Body of pancreas (tissue), 4 donors: ENCODE results near the gene RANGAP1. TPM values are rescaled to one million over a fixed set of nuclear protein-coding genes. Genes with fewer than 3 reads are reported as not detected.

Experiments used
- ATAC-seq: fragments of 150-250 bp; one replicate; pipeline ENCODE4 v1.9.1; 2016
- DNase-seq, 4 donors: peaks; one replicate each; pipeline ENCODE4 v3.0.0-alpha.2; 2019
- H3K27ac ChIP-seq, 4 donors: fragments of 200-600 bp; sonication (generic); 1 replicate in 3 of 4; 2 replicates in 1 of 4; pipeline versions ENCODE4 v1.5.1 to v1.6.1; 2016 to 2019; ENCODE audit warnings: mild to moderate bottlenecking in 1 of 4, mixed read lengths in 1 of 4, moderate library complexity in 1 of 4
- H3K27me3 ChIP-seq, 2 donors: fragments of 200-600 bp; sonication (generic); one replicate each; pipeline ENCODE4 v1.6.0; 2016; ENCODE audit warnings: mild to moderate bottlenecking in 1 of 2
- H3K36me3 ChIP-seq, 2 donors: fragments of 200-600 bp; sonication (generic); replicated peaks in 1 of 2; 2 replicates each; pipeline ENCODE4 v1.5.1; 2016; ENCODE audit warnings: low read depth in 2 of 2; ENCODE audit not compliant: insufficient read depth in 1 of 2
- H3K4me1 ChIP-seq: fragments of 200-600 bp; sonication (generic); one replicate; pipeline ENCODE4 v1.6.0; 2016
- H3K4me3 ChIP-seq, 2 donors: fragments of 200-600 bp; sonication (generic); 1 replicate in 1 of 2; 2 replicates in 1 of 2; pipeline ENCODE4 v1.5.1; 2016 to 2019
- H3K9me3 ChIP-seq, 3 donors: fragments of 200-600 bp; sonication (generic); 1 replicate in 2 of 3; 2 replicates in 1 of 3; pipeline ENCODE4 v1.5.1; 2016
- POLR2A ChIP-seq, 3 donors: fragments of 450-650 bp; IDR thresholded peaks; one replicate each; pipeline ENCODE4 v1.6.1; 2016; ENCODE audit warnings: antibody characterized with exemption in 3 of 3, mild to moderate bottlenecking in 2 of 3
- WGBS, 2 donors: methylation state at CpG; one replicate each; pipeline ENCODE4 v1.1.5; 2017; 5-methylcytosine and 5-hydroxymethylcytosine counted together
- intact Hi-C: fragments of 100-400 bp; cut with DNase I; formaldehyde crosslinking; loops from one replicate; pipeline ENCODE4 v1.15.1; 2023
- total RNA-seq, 2 donors: library from RNA; depleted of rRNA; stranded (reverse); fragments of >200 nt; gene quantifications; one replicate each; pipeline ENCODE4 v1.1.0, GENCODE V29; 2016
- TF ChIP-seq, protein P1 (sequence below), 7 experiments: fragments of 450-650 bp in 4 of 7; fragments of 200-600 bp in 3 of 7; sonication (generic) in 3 of 7; IDR thresholded peaks; one replicate each; pipeline ENCODE4 v1.5.1; 2016 to 2019; ENCODE audit warnings: antibody characterized with exemption in 7 of 7

The RANGAP1 gene
- total RNA-seq, 2 donors from 2014 or later, result 45.4 to 62.3 TPM

- no peak overlapping the region for H3K27ac ChIP-seq
- WGBS, 2 donors, result 87 to 90% methylated on average over 2 to 14 of the region's 14 CpGs
- H3K4me1 ChIP-seq, result no peaks in the 10 kb centered on the region
- peaks cover 0 to 48% of the 10 kb centered on the region in 2 donors for H3K36me3 ChIP-seq
- H3K9me3 ChIP-seq, result no peaks in the 10 kb centered on the region
- no peak for ATAC-seq
- H3K4me3 ChIP-seq, result no peak overlapping the region
- intact Hi-C loops, result no loop called here
- no peak for DNase-seq
- TF ChIP-seq, protein P1, sequence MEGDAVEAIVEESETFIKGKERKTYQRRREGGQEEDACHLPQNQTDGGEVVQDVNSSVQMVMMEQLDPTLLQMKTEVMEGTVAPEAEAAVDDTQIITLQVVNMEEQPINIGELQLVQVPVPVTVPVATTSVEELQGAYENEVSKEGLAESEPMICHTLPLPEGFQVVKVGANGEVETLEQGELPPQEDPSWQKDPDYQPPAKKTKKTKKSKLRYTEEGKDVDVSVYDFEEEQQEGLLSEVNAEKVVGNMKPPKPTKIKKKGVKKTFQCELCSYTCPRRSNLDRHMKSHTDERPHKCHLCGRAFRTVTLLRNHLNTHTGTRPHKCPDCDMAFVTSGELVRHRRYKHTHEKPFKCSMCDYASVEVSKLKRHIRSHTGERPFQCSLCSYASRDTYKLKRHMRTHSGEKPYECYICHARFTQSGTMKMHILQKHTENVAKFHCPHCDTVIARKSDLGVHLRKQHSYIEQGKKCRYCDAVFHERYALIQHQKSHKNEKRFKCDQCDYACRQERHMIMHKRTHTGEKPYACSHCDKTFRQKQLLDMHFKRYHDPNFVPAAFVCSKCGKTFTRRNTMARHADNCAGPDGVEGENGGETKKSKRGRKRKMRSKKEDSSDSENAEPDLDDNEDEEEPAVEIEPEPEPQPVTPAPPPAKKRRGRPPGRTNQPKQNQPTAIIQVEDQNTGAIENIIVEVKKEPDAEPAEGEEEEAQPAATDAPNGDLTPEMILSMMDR (IDR thresholded peaks at IDR 0.05), result no peak
- no peak for TF ChIP-seq POLR2A (IDR thresholded peaks at IDR 0.05)
- H3K27me3 ChIP-seq, result no peaks in the 10 kb centered on the region
Observed at GRCh38 chr22:41249442-41249841, 36.5 kb downstream of the RANGAP1 start.

DNA sequence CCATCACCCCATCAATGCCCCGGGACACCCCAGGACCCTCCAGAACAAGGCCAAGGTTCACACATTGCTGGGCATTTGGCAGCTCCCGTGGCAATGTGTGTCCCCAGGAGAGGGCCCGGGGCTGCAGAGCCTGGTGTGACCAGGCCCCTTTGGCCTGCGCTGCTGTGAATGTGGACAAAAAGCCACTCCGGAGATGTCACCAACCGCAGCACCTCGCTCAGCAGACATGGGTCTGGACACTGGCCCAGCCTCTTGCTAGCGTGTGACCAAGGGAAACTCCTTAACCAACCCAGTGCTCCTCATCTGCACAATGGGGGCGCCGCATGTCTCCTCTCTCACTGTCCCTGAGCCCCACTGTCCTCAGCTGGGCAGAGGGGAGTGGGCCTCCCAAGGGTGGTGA lies 37.2 kb downstream of the RANGAP1 start:
- Histone ChIP-seq H3K4me1 (no peaks in the 10 kb centered on the region), H3K27me3 (no peaks in the 10 kb centered on the region), H3K9me3 (no peaks in the 10 kb centered on the region), H3K27ac (no peak overlapping the region), H3K36me3 (peaks cover 0 to 48% of the 10 kb centered on the region in 2 donors), H3K4me3 (no peak overlapping the region)
- intact Hi-C loops, result no loop called here
- no peak for DNase-seq
- WGBS, 2 donors, result 96% methylated on average over 8 of the region's 10 CpGs; no CpG with 5 or more reads in 1 of the 2 donors
- TF ChIP-seq, protein P1 (IDR thresholded peaks at IDR 0.05), result no peak
- TF ChIP-seq POLR2A (IDR thresholded peaks at IDR 0.05), result no peak
- ATAC-seq, result no peak

GRCh38 chr22:41248314-41248713 lies 37.7 kb downstream of the RANGAP1 start:
- H3K9me3 ChIP-seq, result no peaks in the 10 kb centered on the region
- no peak for ATAC-seq
- H3K27ac ChIP-seq, result no peak overlapping the region
- WGBS, 2 donors, result 80 to 89% methylated on average over 3 to 15 of the region's 15 CpGs
- H3K4me3 ChIP-seq, result no peak overlapping the region
- H3K27me3 ChIP-seq, result no peaks in the 10 kb centered on the region
- DNase-seq, result no peak
- intact Hi-C loops, result no loop called here
- H3K36me3 ChIP-seq, result peaks cover 0 to 48% of the 10 kb centered on the region in 2 donors
- H3K4me1 ChIP-seq, result no peaks in the 10 kb centered on the region
- TF ChIP-seq POLR2A (IDR thresholded peaks at IDR 0.05), result no peak
- TF ChIP-seq, protein P1 (IDR thresholded peaks at IDR 0.05), result no peak

DNA sequence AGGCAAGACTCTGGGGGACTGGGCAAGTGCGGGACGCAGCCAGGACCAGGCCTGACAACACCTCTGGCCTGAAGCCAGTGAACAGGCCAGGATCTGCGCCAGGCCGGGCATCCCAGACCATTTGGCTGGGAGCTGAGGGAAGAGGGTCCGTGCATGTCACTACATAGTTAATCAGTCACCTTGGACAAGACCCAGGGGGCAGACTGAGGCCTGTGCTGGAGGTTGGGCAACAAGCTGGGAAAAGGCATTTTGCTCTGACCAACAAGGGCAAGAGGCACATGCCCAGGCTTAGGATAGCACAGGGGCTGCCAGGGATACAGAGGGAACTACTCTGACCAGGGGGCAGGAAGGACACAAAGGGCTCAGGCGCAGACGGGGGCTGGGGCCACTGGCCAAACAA lies 38.3 kb downstream of the RANGAP1 start:
- Histone ChIP-seq H3K9me3 (no peaks in the 10 kb centered on the region), H3K27me3 (no peaks in the 10 kb centered on the region), H3K4me1 (no peaks in the 10 kb centered on the region), H3K4me3 (no peak overlapping the region), H3K36me3 (peaks cover 0 to 44% of the 10 kb centered on the region in 2 donors), H3K27ac (no peak overlapping the region)
- TF ChIP-seq, protein P1 (IDR thresholded peaks at IDR 0.05), result no peak
- TF ChIP-seq POLR2A (IDR thresholded peaks at IDR 0.05), result no peak
- intact Hi-C loops, result no loop called here
- ATAC-seq (no peak), DNase-seq (no peak)
- WGBS, 2 donors, result 92 to 95% methylated on average over 7 of the region's 7 CpGs

DNA sequence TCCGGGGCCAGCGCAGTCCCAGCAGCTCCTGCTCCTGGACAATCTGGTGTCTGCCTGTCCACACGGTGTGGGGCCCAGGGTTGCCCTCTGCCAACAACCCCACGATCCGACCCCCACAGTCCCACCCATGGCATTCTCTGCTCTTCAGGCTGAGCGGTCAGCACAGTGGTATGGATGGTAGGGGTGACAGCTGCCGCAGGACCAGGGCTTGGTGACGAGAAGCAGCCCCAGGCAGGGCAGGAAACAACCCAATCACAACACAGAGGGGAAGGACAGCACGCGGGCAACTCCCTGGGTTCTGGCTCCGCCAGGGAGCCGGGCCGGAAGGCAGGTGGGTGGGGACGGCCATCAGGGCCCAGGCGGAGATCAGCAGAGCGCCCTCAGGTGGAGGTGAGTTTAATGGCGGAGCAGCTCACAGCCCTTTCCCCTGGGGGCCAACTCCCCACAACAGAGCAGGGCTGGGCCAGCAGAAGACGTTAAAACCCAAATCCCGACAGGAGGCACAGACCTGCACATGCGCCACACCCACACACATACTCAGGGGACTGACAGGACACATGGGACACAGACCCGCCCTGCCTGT lies 40.0 kb downstream of the RANGAP1 start:
- H3K36me3 ChIP-seq, result peaks cover 0 to 36% of the 10 kb centered on the region in 2 donors
- TF ChIP-seq POLR2A (IDR thresholded peaks at IDR 0.05), result no peak
- TF ChIP-seq, protein P1 (IDR thresholded peaks at IDR 0.05), result no peak
- 89 to 91% methylated on average over 13 to 21 of the region's 21 CpGs for WGBS, 2 donors
- ATAC-seq (no peak), DNase-seq (no peak)
- H3K4me3 ChIP-seq, result no peak overlapping the region
- H3K9me3 ChIP-seq, result no peaks in the 10 kb centered on the region
- intact Hi-C loops, result no loop called here
- H3K27ac ChIP-seq, result no peak overlapping the region
- H3K27me3 ChIP-seq, result no peaks in the 10 kb centered on the region
- H3K4me1 ChIP-seq, result no peaks in the 10 kb centered on the region
